Measurements from ENCODE around the gene SPAG5. TPM values are rescaled to one million over a fixed set of nuclear protein-coding genes. Genes with fewer than 3 reads are reported as not detected.

The SPAG5 gene
- total RNA-seq, 1 donor from 2014 or later: 8.3 TPM

DNA sequence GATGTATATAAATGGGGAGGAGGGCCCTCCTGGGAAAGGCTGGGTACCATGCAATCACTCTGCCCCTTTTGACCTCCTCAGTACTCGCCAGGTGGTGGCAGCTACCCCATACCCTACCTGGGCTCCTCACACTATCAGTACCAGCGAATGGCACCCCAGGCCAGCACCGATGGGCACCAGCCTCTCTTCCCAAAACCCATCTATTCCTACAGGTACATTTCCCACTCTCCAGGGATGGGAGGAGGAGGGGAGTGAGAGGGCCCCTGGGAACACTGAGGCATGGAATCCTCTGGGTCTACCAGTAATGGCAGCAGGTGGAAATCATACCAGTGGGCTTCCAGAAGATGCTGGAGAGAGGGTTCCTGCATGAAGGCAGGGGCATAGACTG, 69.8 kb downstream of the SPAG5 start:
- H3K4me3 ChIP-seq: no peak overlapping the region
- no peaks in the 10 kb centered on the region for H3K9me3 ChIP-seq
- no peaks in the 10 kb centered on the region for H3K36me3 ChIP-seq
- DNase-seq (ENCODE audit: extremely low spot score in 2 of 2): no peak
- TF ChIP-seq POLR2AphosphoS5 (IDR thresholded peaks at IDR 0.05; ENCODE audit: insufficient read depth in 1 of 2, low read depth in 1 of 2): no peak
- TF ChIP-seq CTCF (IDR thresholded peaks at IDR 0.05): no peak
- no peak for TF ChIP-seq POLR2A (IDR thresholded peaks at IDR 0.05)
- H3K4me1 ChIP-seq: peaks cover 62% of the 10 kb centered on the region
- intact Hi-C loops (cut with DNase I): no loop called here
- H3K27me3 ChIP-seq: no peaks in the 10 kb centered on the region
- no peak overlapping the region for H3K27ac ChIP-seq

GRCh38 chr17:28528327-28529012, 70.4 kb downstream of the SPAG5 start:
- no peak for DNase-seq (ENCODE audit: extremely low spot score in 2 of 2)
- Histone ChIP-seq H3K9me3 (no peaks in the 10 kb centered on the region), H3K27me3 (no peaks in the 10 kb centered on the region), H3K36me3 (no peaks in the 10 kb centered on the region), H3K4me3 (no peak overlapping the region), H3K27ac (no peak overlapping the region), H3K4me1 (peaks cover 58% of the 10 kb centered on the region)
- TF ChIP-seq CTCF (IDR thresholded peaks at IDR 0.05) (no peak), POLR2AphosphoS5 (IDR thresholded peaks at IDR 0.05; ENCODE audit: insufficient read depth in 1 of 2, low read depth in 1 of 2) (no peak), POLR2A (IDR thresholded peaks at IDR 0.05) (no peak)
- intact Hi-C loops (cut with DNase I): no loop called here

DNA sequence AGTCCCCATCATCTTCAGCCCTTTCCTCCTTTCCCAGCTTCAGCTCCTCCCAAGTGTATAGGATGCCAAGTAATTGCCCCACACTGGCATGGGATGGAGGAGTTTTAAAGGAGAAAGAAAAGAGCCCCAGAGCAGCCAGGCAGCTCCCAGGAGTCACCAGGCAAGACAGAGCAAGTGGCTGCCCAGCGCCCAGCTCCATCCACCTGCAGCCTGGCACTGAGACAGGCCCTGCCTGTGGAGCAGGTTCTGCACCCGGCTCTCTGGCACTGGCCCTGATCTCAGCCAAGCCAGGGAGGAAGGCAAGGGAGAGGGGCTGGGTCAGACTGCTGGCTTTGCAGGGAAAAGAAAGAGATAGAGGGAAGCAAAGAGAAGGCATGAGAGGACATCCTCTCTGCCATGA, 71.0 kb downstream of the SPAG5 start:
- peaks cover 56% of the 10 kb centered on the region for H3K4me1 ChIP-seq
- no peaks in the 10 kb centered on the region for H3K27me3 ChIP-seq
- intact Hi-C loops (cut with DNase I): no loop called here
- TF ChIP-seq POLR2AphosphoS5 (IDR thresholded peaks at IDR 0.05; ENCODE audit: insufficient read depth in 1 of 2, low read depth in 1 of 2): peak; percentile 65 to 78
- TF ChIP-seq CTCF (IDR thresholded peaks at IDR 0.05): no peak
- no peaks in the 10 kb centered on the region for H3K36me3 ChIP-seq
- H3K9me3 ChIP-seq: no peaks in the 10 kb centered on the region
- peak overlapping the region; percentile 45 for H3K27ac ChIP-seq
- DNase-seq (ENCODE audit: extremely low spot score in 2 of 2): no peak
- H3K4me3 ChIP-seq: no peak overlapping the region

Other genes with a start within 250 kb of the SPAG5 start
- gene POLDIP2, start 241.5 kb downstream of the SPAG5 start, total RNA-seq: 45.9 TPM
- not detected for gene SEBOX, start 233.8 kb downstream of the SPAG5 start, total RNA-seq
- gene VTN, start 228.7 kb downstream of the SPAG5 start, total RNA-seq: 2.7 TPM
- 10.1 TPM for gene SARM1, start 227.3 kb downstream of the SPAG5 start, total RNA-seq
- gene SLC46A1, start 192.8 kb downstream of the SPAG5 start, total RNA-seq: 13.8 TPM
- not detected for gene SLC13A2, start 125.4 kb downstream of the SPAG5 start, total RNA-seq
- 3.4 TPM for gene FOXN1, start 92.7 kb downstream of the SPAG5 start, total RNA-seq
- gene UNC119, start 46.4 kb downstream of the SPAG5 start, total RNA-seq: 38.1 TPM
- gene PIGS, start 27.5 kb downstream of the SPAG5 start, total RNA-seq: 22.8 TPM
- 20.1 TPM for gene ALDOC, start 22.1 kb downstream of the SPAG5 start, total RNA-seq
- gene RSKR, start 15.2 kb upstream of the SPAG5 start, total RNA-seq: 21.6 TPM
- 65.6 TPM for gene BLTP2, start 46.1 kb upstream of the SPAG5 start, total RNA-seq
- gene SDF2, start 62.9 kb upstream of the SPAG5 start, total RNA-seq: 33.1 TPM
- gene SUPT6H, start 63.2 kb upstream of the SPAG5 start, total RNA-seq: 89.6 TPM
- 1.5 TPM for gene PROCA1, start 112.9 kb upstream of the SPAG5 start, total RNA-seq
- 195 TPM for gene RAB34, start 118.8 kb upstream of the SPAG5 start, total RNA-seq
- gene RPL23A, start 121.0 kb upstream of the SPAG5 start, total RNA-seq: 600 TPM
- 2.9 TPM for gene TLCD1, start 127.2 kb upstream of the SPAG5 start, total RNA-seq
- 0.98 TPM for gene NEK8, start 129.8 kb upstream of the SPAG5 start, total RNA-seq
- gene TRAF4, start 145.0 kb upstream of the SPAG5 start, total RNA-seq: 26.5 TPM
- 14.2 TPM for gene FAM222B, start 243.8 kb upstream of the SPAG5 start, total RNA-seq